ENCODE measurements around the gene CD164. TPM values are rescaled to one million over a fixed set of nuclear protein-coding genes. Genes with fewer than 3 reads are reported as not detected.

The CD164 gene
- total and polyA plus RNA-seq, 2 of the 13 experiments (the other 11 are each of a cell fraction or from before 2014, with no cell fraction given): 222 to 293 TPM

GRCh38 chr6:109381747-109382575 is at the start of gene CD164 (continued):
- peak; percentile 95 for TF ChIP-seq CCDC6 (CRISPR knock-in tag; IDR thresholded peaks at IDR 0.05)
- TF ChIP-seq, protein P1, sequence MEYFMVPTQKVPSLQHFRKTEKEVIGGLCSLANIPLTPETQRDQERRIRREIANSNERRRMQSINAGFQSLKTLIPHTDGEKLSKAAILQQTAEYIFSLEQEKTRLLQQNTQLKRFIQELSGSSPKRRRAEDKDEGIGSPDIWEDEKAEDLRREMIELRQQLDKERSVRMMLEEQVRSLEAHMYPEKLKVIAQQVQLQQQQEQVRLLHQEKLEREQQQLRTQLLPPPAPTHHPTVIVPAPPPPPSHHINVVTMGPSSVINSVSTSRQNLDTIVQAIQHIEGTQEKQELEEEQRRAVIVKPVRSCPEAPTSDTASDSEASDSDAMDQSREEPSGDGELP (IDR thresholded peaks at IDR 0.05; ENCODE audit: borderline replicate concordance, low read depth): 0 out of 2 replicates have a peak, but pooled peaks have one; percentile 8
- peak; percentile 16; the same call in 1 of the 2 replicates for TF ChIP-seq ZXDC (CRISPR knock-in tag; IDR thresholded peaks at IDR 0.05)
- no peak for TF ChIP-seq AKNA (CRISPR knock-in tag; IDR thresholded peaks at IDR 0.05; ENCODE audit: borderline replicate concordance)
- TF ChIP-seq, protein P2, sequence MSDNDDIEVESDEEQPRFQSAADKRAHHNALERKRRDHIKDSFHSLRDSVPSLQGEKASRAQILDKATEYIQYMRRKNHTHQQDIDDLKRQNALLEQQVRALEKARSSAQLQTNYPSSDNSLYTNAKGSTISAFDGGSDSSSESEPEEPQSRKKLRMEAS (IDR thresholded peaks at IDR 0.05): peak; percentile 67; the same call in 1 of the 2 replicates
- no peak for TF ChIP-seq ZNF333 (CRISPR knock-in tag; IDR thresholded peaks at IDR 0.05; ENCODE audit: borderline replicate concordance)
- TF ChIP-seq ZNF513 (CRISPR knock-in tag; conservative IDR thresholded peaks at IDR 0.05): no peak
- TF ChIP-seq, protein P3, sequence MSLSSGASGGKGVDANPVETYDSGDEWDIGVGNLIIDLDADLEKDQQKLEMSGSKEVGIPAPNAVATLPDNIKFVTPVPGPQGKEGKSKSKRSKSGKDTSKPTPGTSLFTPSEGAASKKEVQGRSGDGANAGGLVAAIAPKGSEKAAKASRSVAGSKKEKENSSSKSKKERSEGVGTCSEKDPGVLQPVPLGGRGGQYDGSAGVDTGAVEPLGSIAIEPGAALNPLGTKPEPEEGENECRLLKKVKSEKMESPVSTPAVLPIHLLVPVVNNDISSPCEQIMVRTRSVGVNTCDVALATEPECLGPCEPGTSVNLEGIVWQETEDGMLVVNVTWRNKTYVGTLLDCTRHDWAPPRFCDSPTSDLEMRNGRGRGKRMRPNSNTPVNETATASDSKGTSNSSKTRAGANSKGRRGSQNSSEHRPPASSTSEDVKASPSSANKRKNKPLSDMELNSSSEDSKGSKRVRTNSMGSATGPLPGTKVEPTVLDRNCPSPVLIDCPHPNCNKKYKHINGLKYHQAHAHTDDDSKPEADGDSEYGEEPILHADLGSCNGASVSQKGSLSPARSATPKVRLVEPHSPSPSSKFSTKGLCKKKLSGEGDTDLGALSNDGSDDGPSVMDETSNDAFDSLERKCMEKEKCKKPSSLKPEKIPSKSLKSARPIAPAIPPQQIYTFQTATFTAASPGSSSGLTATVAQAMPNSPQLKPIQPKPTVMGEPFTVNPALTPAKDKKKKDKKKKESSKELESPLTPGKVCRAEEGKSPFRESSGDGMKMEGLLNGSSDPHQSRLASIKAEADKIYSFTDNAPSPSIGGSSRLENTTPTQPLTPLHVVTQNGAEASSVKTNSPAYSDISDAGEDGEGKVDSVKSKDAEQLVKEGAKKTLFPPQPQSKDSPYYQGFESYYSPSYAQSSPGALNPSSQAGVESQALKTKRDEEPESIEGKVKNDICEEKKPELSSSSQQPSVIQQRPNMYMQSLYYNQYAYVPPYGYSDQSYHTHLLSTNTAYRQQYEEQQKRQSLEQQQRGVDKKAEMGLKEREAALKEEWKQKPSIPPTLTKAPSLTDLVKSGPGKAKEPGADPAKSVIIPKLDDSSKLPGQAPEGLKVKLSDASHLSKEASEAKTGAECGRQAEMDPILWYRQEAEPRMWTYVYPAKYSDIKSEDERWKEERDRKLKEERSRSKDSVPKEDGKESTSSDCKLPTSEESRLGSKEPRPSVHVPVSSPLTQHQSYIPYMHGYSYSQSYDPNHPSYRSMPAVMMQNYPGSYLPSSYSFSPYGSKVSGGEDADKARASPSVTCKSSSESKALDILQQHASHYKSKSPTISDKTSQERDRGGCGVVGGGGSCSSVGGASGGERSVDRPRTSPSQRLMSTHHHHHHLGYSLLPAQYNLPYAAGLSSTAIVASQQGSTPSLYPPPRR (CRISPR knock-in tag; IDR thresholded peaks at IDR 0.05; ENCODE audit: borderline replicate concordance): 0 out of 2 replicates have a peak, but pooled peaks have one; percentile 7
- peak; percentile 74; the same call in 1 of the 2 replicates for TF ChIP-seq WIZ (CRISPR knock-in tag; IDR thresholded peaks at IDR 0.05)
- TF ChIP-seq TCF7 (IDR thresholded peaks at IDR 0.05; ENCODE audit: low read depth): 0 out of 2 replicates have a peak, but pooled peaks have one; percentile 16
- no peak for TF ChIP-seq MTF2 (CRISPR knock-in tag; IDR thresholded peaks at IDR 0.05; ENCODE audit: borderline replicate concordance)

Measured in HepG2 (cell line).